BJ (cell line): ENCODE results near the gene GTF3C6. TPM values are rescaled to one million over a fixed set of nuclear protein-coding genes. Genes with fewer than 3 reads are reported as not detected.
A peak's percentile ranks its signal among the peaks of the same experiment; 100 is the strongest.

Experiments
- CTCF ChIA-PET: fragments of 350-600 bp; formaldehyde crosslinking; extraction: SDS; loops from one replicate; lab custom pipeline; 2021; ENCODE audit warnings: antibody characterized with exemption, inconsistent platforms; lab: Yijun Ruan, JAX
- POLR2A ChIA-PET: fragments of 300-600 bp; sonication (Branson Sonifier 250); formaldehyde crosslinking; extraction: SDS; loops from one replicate; lab custom pipeline; 2021; ENCODE audit warnings: antibody characterized with exemption; lab: Charles Lee
- DNase-seq: peaks from one replicate; pipeline ENCODE4 v3.0.0-alpha.2; 2011; ENCODE audit warnings: low read depth
- H3K27me3 ChIP-seq: 2 replicates; pipeline ENCODE4 v1.6.0; 2011; ENCODE audit warnings: low read length; ENCODE audit not compliant: control insufficient read depth, insufficient read depth
- H3K36me3 ChIP-seq: 2 replicates; pipeline ENCODE4 v1.5.1; 2011; ENCODE audit warnings: low read length; ENCODE audit not compliant: control insufficient read depth, insufficient read depth
- H3K4me3 ChIP-seq: 2 replicates; pipeline ENCODE4 v1.5.1; 2011; ENCODE audit warnings: low read depth, mild to moderate bottlenecking, control low read depth, low read length
- CTCF ChIP-seq: IDR thresholded peaks from 2 replicates; pipeline ENCODE4 v1.5.1; 2011; ENCODE audit warnings: low read depth, mild to moderate bottlenecking, control low read depth, inconsistent platforms, low read length, moderate library complexity; ENCODE audit not compliant: insufficient read depth
- polyA plus RNA-seq: library from polyadenylated mRNA; depleted of rRNA; stranded (reverse); fragments of >200 nt; gene quantifications from 2 replicates; pipeline ENCODE4 v1.2.3, GENCODE V29; 2011

Gene GTF3C6
- polyA plus RNA-seq, 1 experiment: 9.1 TPM

GRCh38 chr6:110938171-110938570 is 20.3 kb upstream of the GTF3C6 start:
- DNase-seq: no peak
- TF ChIP-seq CTCF: no peak
- ChIA-PET POLR2A (no interaction called here), CTCF (no interaction called here)
- H3K4me3 ChIP-seq: no peak overlapping the region
- H3K27me3 ChIP-seq: no peaks in the 10 kb centered on the region
- H3K36me3 ChIP-seq: no peaks in the 10 kb centered on the region

DNA sequence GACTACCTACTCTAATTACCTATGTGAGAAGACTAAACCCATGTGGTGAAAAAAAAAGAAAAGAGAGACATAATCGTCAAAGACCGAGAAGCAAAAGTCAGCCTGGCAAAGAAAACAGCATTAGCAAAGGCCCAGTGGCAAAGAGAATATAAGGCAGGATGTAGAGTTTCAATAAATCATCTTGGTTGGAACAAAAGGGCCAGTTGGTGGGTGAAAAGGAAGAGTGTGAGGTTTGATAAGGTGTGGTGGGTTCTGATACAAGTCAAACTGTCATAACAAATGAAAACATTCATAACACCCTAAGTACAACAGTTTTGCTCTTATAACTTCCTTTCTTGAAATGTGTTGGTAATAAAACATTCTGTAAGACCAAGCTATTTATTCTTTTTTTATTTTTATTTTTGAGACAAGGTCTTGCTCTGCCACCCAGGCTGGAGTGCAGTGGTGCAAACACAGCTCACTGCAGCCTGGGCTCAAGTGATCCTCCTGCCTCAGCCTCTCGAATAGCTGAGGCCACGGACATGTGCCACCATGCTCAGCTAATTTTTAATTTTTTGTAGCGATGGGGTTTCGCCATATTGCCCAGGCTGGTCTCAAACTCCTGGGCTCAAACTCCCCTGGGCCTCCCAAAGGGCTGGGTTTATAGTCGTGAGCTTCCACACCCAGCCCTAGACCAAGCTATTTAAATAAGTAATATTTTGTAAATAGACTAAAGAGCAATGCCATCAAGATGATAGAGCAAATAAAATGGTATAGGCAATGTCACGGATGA is 18.9 kb upstream of the GTF3C6 start:
- Histone ChIP-seq H3K4me3 (no peak overlapping the region), H3K27me3 (no peaks in the 10 kb centered on the region), H3K36me3 (no peaks in the 10 kb centered on the region)
- no peak for DNase-seq
- POLR2A ChIA-PET: no interaction called here
- CTCF ChIA-PET: interaction anchor here (1.1 kb wide), 1 partner anchor 39 kb away, joined by 3 read pairs; no protein-coding TSS in a partner anchor
- no peak for TF ChIP-seq CTCF

GRCh38 chr6:110944681-110945151 is 13.8 kb upstream of the GTF3C6 start:
- Histone ChIP-seq H3K36me3 (no peaks in the 10 kb centered on the region), H3K4me3 (no peak overlapping the region), H3K27me3 (no peaks in the 10 kb centered on the region)
- ChIA-PET POLR2A (interaction anchor here (0.5 to 0.6 kb wide), 2 partner anchors 11 to 14 kb away, joined by 4 read pairs; partner anchors contain the start of gene GTF3C6), CTCF (interaction anchor here (0.6 to 0.7 kb wide), 2 partner anchors 10 to 416 kb away, joined by 3 read pairs; no protein-coding TSS in a partner anchor)
- DNase-seq: peak; percentile 74
- no peak for TF ChIP-seq CTCF

DNA sequence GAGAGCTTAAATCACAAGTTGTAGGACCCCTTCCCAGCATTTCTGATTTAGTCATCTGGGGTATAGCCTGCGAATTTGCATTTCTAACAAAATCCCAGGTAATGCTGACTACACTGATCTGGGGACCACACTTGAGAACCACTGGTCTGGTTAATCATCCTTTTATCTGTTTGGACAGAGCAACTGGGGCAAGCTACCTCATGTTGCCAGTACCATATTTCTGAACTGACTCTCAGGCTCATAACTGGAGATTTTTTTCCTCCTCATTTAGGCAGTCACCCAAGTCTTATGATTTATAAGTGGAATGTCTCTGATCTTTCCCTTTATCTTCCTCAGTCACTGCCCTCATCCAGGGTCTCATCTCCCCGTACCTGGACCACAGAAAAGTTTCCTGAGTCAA is 12.0 kb upstream of the GTF3C6 start:
- Histone ChIP-seq H3K36me3 (no peaks in the 10 kb centered on the region), H3K27me3 (no peaks in the 10 kb centered on the region), H3K4me3 (no peak overlapping the region)
- ChIA-PET CTCF (interaction anchor here (1.0 to 1.7 kb wide), 4 partner anchors 35 to 419 kb away, joined by 3 to 6 read pairs (median 4); partner anchors contain the start of gene RPF2), POLR2A (no interaction called here)
- DNase-seq: no peak
- TF ChIP-seq CTCF: no peak

DNA sequence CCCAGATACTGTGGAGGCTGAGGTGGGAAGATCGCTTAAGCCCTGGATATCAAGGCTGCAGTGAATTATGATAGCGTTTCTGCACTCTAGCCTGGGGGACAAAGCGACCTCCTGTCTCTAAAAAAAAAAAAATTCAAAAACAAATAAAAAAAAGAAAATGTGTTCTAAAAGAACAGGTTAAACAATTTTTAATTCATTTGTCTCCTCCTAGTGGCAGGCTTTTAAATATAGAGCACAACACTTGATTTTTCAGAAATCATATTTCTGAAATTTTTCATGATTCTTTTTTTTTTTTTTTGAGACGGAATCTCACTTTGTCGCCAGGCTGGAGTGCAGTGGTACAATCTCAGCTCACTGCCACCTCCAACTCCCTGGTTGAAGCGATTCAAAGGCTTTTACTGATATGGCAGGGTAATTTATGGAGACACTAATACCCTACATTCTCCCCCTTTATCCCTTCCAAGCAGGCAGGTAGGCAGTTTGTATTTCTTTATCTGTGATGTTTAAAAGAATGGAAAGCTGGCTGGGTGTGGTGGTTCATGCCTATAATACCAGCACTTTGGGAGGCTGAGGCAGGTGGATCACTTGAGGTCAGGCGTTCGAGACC is 8.7 kb upstream of the GTF3C6 start:
- no peak for DNase-seq
- TF ChIP-seq CTCF: peak; percentile 47
- CTCF ChIA-PET: interaction anchor here (0.6 to 4.9 kb wide), 11 partner anchors 9 to 422 kb away, joined by 3 to 32 read pairs (median 4); partner anchors contain the start of gene GTF3C6
- POLR2A ChIA-PET: no interaction called here
- H3K4me3 ChIP-seq: no peak overlapping the region
- H3K27me3 ChIP-seq: no peaks in the 10 kb centered on the region
- no peaks in the 10 kb centered on the region for H3K36me3 ChIP-seq
